Transverse colon (tissue), 3 donors: ENCODE data around the gene HECW1.

ENCODE experiments used
- EP300 ChIP-seq: sonication (generic); formaldehyde crosslinking; IDR thresholded peaks from one replicate; pipeline ENCODE4 v1.6.1; 2017; ENCODE audit warnings: antibody characterized with exemption, low read depth
- POLR2A ChIP-seq: fragments of 450-650 bp; IDR thresholded peaks from one replicate; pipeline ENCODE4 v1.6.1; 2016; ENCODE audit warnings: antibody characterized with exemption, mild to moderate bottlenecking, moderate library complexity
- TF ChIP-seq, protein P1 (sequence below), 5 experiments: fragments of 200-600 bp in 3 of 5; fragments of 450-650 bp in 2 of 5; sonication (generic) in 3 of 5; IDR thresholded peaks; 1 replicate in 2 of 5; 2 replicates in 3 of 5; pipeline ENCODE4 v1.5.1; 2016 to 2017; ENCODE audit warnings: antibody characterized with exemption in 5 of 5, inconsistent platforms in 3 of 5, mild to moderate bottlenecking in 2 of 5, moderate library complexity in 1 of 5

DNA sequence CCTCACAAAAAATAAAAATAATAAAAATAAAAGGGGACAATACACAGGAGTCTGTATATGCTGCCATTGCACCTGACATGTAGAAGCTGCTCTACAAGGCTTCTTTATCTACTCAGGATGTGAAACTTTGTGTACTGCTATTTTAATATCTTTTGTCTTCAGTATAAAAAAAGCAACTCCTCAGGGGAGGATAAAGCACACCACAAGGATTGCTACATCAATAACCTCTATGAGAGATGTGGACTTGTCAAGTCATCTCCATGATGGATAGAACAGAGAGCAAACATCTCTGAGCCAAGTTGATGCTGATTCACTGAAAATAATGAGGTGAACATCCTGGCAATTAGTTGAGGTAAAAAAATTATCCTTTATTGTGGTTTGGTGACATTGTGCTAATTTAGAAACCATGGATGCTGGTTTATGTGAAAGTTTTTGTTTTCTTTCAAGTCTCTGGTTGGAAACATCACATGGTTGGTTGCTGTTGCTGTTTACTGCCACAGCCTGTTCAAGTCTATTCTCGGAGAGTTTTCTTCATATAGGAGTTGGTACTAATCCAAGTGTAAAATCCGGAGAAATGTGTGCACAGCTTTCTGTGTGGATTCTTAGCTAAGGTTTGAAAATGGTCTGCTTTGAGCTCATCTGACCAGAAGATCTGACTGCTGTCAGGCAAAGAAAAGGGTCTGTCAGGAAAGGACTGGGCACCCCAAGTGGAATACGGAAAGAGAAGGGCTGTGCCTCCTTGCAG is 1.5 kb upstream of the HECW1 start:
- TF ChIP-seq, protein P1, sequence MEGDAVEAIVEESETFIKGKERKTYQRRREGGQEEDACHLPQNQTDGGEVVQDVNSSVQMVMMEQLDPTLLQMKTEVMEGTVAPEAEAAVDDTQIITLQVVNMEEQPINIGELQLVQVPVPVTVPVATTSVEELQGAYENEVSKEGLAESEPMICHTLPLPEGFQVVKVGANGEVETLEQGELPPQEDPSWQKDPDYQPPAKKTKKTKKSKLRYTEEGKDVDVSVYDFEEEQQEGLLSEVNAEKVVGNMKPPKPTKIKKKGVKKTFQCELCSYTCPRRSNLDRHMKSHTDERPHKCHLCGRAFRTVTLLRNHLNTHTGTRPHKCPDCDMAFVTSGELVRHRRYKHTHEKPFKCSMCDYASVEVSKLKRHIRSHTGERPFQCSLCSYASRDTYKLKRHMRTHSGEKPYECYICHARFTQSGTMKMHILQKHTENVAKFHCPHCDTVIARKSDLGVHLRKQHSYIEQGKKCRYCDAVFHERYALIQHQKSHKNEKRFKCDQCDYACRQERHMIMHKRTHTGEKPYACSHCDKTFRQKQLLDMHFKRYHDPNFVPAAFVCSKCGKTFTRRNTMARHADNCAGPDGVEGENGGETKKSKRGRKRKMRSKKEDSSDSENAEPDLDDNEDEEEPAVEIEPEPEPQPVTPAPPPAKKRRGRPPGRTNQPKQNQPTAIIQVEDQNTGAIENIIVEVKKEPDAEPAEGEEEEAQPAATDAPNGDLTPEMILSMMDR (IDR thresholded peaks at IDR 0.05): no peak
- TF ChIP-seq POLR2A: no peak
- no peak for TF ChIP-seq EP300
